CD4-positive, alpha-beta T cell treated with Interferon alpha-2 for 1 hour (primary cell): ENCODE data around the gene NNMT.

Experiments
- DNase-seq, 2 donors: peaks; one replicate each; pipeline ENCODE4 v3.0.0-alpha.2; 2020 to 2022

The NNMT gene

DNA sequence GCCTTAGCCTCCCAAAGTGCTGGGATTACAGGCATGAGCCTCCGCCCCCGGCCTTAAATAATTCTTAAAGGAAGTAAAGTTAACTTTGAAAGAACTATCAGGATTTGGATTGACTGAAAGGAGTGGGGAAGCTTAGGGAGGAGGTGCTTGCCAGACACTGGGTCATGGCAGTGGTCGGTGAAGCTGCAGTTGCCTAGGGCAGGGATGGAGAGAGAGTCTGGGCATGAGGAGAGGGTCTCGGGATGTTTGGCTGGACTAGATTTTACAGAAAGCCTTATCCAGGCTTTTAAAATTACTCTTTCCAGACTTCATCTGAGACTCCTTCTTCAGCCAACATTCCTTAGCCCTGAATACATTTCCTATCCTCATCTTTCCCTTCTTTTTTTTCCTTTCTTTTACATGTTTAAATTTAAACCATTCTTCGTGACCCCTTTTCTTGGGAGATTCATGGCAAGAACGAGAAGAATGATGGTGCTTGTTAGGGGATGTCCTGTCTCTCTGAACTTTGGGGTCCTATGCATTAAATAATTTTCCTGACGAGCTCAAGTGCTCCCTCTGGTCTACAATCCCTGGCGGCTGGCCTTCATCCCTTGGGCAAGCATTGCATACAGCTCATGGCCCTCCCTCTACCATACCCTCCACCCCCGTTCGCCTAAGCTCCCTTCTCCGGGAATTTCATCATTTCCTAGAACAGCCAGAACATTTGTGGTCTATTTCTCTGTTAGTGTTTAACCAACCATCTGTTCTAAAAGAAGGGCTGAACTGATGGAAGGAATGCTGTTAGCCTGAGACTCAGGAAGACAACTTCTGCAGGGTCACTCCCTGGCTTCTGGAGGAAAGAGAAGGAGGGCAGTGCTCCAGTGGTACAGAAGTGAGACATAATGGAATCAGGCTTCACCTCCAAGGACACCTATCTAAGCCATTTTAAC lies at the start of gene NNMT:
Gene NNMT, plus strand, starts transcription at position 724 of the 929 bp plus-strand sequence. Its CDS starts 158 bp downstream, at position 882.
- DNase-seq: no peak

DNA sequence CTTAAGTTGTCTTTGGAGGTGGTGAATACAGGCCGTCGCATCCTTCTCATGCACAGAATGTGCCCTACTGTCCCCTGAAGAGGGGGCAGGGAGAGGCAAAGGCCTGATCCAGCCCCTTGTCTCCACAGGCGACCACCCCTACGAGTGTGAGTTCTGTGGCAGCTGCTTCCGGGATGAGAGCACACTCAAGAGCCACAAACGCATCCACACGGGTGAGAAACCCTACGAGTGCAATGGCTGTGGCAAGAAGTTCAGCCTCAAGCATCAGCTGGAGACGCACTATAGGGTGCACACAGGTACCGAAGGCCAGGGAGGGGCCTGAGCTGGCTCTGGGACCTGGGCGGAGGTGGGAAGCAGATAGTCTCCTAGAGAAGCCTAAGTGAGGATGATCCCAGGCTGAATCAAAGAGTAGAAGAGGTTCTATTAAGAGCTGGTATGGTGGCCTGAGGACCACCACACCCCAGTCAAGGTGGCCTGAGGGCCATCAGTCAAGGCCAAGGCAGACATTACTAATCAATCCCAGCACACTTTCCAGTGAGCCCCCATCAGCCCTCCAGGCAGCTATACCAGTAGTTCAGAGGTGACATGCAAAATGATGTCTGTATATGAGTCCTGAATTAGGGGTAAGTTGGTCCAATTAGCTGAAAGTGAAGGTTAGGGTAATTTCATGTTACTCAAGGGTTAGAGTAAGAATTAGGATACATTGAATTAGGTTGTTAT lies 49.0 kb upstream of the NNMT start:
- DNase-seq: no peak

- DNase-seq: no peak
These were observed 46.0 kb upstream of the NNMT start for GRCh38 chr11:114250180-114250579.

DNA sequence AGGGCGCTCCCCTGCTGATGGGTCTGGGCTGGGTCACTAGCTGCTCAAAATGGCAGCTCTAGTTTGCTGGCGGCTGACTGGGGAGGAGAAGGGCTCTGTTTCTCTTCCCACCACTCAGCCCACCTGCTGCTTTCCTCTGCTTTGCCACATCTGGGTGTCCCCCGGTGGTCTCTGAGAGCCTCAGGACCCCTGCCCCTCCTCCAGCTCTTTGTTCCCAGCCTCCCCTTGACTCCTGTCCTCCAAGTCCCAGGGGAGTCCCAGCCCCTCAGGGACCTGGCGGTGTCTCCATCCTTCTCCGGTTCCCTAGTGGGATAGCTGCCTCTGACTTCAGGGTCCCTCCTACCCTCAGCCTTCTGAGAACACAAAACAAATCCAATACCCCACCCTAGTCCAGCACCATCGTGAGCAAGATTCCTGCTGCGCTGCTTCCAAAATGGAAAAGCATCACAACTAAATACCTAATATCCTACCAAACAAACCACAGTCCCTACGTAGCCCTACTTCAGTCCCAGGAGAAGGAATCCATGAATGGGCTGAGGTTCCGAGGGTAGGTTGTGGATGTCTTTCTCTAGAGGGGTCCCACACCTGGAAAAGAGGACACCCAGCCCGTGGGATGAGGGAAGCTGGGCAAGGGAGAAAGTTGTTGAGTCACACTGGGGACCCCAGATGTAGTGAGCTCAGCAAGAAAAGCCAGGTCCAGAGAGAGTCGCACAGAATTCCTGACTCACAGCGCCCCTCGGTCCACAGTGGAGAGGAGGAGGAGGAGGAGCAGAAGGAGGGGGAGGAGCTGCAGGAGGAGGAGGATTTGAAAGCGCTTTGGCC lies 45.0 kb upstream of the NNMT start:
- DNase-seq: no peak

DNA sequence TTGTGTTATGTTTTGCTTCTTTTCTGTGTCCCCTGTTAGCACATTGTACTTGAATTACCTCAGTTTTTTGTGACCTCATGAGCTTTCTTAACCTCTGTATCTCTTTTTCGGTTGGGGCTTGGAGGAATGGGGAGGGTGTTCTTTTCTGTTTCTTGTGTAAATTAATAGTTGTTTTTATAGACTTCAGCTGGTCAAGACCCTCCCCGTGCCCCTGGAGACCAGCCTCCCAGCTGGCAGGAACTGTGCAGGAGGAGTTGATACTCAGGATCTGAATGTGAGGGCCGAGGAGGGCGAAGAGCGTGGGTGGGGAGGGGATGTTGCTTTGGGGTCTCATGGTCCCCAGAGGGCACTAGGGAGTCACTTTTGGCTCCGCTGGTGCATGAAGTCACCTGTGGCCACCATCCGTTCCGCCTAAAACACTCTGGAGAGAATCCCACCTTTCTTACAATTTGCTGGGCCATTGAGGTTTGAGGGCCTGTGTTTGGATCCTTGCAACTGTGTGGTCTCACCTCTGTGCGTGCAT lies 44.3 kb upstream of the NNMT start:
- no peak for DNase-seq

GRCh38 chr11:114252767-114253166 lies 43.4 kb upstream of the NNMT start:
- DNase-seq: no peak

DNA sequence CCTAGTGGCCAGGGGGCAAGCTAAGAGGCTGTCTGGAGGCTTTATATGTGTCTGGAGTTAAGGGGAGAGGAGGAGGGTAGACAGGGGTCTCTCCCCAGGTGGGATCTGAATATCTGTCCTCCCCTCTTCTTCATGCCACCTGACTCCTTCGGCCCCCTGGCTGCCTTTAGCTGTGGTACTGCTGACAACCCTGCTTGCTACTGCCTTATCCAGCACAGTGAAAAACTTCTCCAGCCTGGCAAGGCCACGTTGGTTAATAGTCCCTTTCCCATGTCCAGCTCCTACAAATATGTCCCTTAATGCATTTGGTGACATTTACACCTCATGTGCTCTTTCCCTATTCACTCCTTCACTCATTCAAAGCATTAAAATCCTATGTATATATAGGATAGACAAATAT lies 42.4 kb upstream of the NNMT start:
- no peak for DNase-seq

DNA sequence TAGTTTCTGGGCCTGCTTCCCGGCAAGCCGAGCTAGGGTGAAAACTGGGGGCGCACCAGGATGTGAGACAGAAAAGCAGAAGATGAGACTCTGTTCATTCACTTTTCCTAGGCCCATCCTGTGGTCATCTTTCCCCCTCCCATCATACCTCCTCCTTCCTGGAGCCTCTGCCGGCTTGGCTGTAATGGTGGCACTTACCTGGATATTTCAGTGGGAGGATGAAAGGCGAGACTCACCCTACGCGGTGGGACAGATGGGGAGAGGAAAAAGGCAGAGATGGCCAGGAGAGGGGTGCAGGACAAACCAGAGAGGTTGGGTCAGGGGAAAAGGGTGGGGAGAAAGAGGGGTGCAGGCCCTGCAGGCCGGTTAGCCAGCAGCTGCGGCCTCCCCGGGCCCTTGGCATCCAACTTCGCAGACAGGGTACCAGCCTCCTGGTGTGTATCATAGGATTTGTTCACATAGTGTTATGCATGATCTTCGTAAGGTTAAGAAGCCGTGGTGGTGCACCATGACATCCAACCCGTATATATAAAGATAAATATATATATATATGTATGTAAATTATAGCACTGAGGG lies 41.5 kb upstream of the NNMT start:
- no peak for DNase-seq

GRCh38 chr11:114255289-114255688 lies 40.9 kb upstream of the NNMT start:
- no peak for DNase-seq

GRCh38 chr11:114256176-114256966 lies 39.8 kb upstream of the NNMT start:
- no peak for DNase-seq

GRCh38 chr11:114256967-114257286 lies 39.3 kb upstream of the NNMT start:
- no peak for DNase-seq

DNA sequence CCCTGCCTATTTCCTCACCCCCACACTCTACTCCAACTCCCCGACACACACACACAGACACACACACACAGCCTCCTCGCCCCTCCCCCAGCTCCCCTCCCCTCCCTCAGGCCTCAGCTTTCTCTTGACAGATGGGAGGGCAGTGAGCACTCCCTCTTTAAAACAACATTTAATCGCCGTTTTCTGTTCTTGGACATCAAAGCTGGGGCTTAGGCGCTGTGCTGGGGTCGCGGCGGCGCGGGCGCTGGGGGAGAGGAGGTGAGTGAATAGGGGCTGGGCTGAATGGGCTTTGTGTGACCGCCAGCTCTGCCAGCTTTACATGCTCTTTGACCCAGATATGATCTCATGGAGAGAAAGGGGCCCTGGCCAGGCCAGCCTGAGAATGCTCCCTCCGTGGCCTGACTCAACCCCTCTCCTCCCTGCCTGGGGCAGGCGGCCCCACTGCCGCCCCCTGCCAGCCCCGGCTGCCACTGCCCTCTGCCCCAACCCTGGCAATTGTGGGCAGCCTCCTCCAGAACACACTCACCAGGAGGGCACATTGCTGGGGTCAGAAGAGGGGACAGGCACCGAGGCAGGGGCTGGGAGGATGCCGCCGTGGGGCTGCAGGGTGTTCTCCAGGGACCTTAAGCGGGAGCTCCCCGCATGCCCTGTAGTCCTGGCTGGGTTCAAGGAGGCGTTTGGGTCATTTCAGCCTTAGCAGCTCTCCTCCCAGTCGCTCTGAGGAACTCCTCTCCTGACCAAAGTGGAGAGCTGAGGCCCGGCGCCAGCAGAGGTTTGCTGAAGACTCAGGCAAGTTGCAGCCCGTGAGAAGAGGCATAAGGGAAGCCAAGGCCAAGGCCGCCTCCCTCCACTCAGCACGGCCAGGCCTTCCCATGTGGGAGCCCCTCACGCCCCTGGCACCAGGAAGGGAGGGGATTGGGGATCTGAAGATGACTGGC lies 38.3 kb upstream of the NNMT start:
- DNase-seq: no peak

DNA sequence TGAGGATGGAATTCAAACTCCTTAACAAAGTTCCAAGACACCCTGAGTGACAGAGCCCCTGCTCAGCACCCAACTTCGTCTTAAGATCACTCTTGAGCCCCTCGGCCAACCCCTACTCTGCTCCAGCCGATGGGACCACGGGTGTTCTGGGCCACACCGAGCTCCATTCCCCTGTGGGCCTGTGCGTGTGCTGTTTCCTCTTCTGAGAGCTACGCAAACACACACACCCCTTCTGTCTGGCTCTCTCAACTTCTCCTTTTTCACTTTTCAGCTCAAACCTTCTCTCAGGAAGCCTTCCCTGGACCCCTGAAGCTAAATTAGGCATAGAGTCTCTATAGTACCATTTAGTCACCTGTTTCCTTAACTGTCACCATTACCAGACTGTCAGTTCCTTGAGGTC lies 37.5 kb upstream of the NNMT start:
- DNase-seq: peak in 1 of 2 donors; percentile 48

GRCh38 chr11:114259124-114259526 lies 37.1 kb upstream of the NNMT start:
- DNase-seq: peak in 1 of 2 donors; percentile 22

DNA sequence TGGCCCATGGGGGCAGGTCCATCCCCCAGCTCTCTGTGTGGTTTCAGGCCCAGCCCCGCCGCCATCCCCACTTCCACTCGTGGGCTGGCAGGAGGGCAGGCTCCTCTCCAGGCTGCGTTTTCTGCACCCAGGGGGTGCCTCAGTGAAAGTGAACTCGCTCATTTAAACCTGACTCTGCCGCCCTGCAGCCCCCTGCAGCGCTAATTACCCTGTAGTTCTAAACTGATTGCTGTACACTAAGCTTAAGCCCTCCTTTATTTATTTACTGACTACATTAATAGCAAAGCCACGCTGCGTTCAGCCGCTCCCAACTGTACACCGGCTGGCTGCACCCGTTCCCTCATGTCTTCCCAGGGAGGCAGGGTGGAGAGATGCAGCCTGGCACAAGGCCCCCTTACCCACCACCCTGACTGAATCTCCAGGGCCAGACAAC lies 36.6 kb upstream of the NNMT start:
- no peak for DNase-seq

- DNase-seq: no peak
These were observed 36.1 kb upstream of the NNMT start for GRCh38 chr11:114260077-114260476.

- DNase-seq: no peak
These were observed 35.7 kb upstream of the NNMT start for GRCh38 chr11:114260483-114260882.

DNA sequence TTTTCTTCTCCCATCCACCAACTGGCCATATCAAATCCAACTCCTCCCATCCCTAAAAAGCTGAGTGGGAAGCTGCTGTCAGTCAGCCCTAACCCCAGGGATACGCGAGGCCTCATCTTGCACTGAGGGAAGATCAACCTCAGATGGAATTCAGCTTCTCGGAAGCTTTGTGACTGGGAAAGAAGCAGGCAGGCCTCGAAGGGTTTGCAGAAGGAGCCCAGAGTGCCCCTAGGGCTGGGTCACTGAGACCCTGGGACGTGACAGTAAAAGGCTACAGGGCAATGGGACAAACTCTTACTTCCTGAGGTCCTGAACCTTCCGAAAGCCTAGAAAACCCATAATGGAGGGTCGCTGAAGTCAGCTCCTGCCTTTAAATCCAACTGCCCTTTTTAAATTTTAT lies 34.4 kb upstream of the NNMT start:
- DNase-seq: no peak

DNA sequence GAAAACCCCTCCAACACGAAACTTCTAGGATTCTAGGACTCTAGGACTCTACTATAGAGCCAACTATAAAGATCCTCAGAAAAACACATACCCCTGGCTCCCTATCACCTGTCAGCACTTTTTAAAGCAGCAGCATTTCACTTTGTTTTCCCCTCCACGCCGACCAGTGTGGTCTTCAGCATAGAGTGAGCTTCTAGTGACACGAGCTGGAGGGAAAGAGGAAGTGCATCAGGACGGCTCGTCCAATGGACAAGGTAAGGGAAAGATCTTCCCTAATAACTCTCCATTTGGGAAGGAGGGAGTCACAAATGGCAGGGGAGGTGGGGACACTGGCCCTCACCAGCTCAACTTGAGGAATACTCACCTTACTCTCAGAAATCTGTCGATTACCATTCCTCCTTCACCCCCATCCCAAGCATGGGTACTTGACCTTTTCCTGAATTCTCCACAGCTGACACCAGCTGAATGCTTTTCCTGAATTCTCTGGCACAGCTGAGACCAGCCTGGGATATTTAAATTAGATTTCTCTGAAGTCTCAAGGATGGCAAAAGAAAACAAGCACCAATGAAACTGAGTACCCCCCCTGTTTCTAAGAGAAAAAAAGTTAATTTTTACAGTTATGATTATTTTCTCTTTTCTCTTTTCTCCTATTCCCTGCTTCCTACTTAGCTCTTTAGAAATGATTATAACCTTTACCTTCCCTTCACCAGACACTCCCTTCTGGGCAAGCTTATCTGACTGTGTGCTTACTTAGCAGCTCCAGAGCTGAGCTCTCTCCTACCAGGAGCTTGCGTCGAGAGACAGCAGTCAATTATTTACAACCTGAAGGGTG lies 33.3 kb upstream of the NNMT start:
- peak; percentile 17 to 42 for DNase-seq
